ENCODE results near the gene MAEA. TPM values are rescaled to one million over a fixed set of nuclear protein-coding genes. Genes with fewer than 3 reads are reported as not detected.

Gene MAEA
- total and polyA plus RNA-seq, 2 of the 8 experiments (the other 6 are each of a cell fraction or from before 2014, with no cell fraction given) = 75.8 to 133 TPM

DNA sequence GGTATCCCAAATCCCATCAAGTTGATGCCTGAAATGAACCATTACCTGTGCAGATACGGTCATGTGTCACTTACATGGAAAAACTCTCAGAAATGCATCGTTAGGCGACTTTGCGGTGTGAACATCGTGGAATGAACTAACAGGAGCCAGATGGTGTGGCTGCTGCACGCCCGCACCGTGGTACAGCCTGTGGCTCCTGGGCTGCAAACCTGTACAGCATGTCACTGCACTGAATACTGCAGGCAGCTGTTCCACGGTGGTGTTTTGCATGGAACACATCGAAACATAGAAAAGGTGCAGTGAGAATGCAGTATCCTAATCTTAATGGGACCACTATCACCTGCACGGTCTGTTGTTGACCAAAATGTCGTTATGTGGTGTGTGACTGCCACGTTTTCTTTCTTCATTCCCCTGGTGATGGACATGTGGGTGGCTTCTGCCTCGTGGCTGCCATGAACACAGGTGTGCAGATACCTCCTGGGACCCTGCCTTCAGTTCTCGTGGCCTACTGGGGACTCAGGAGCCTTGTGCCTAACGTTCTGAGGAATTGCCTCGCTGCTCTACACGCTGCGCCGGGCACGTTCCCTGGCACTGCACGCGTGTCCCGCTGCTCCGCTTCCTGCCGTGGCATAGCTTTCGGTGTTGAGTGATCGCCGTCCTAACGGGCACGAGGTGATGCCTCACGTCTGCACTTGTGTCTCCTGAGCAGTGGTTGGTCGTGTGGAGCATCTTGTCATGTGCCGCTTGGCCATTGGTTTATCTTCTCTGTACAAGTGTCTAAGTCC, 18.5 kb downstream of the MAEA start (continued):
- no peak for TF ChIP-seq CHD7 (IDR thresholded peaks at IDR 0.05; ENCODE audit: insufficient replicate concordance, low read length)
- TF ChIP-seq, protein P1, sequence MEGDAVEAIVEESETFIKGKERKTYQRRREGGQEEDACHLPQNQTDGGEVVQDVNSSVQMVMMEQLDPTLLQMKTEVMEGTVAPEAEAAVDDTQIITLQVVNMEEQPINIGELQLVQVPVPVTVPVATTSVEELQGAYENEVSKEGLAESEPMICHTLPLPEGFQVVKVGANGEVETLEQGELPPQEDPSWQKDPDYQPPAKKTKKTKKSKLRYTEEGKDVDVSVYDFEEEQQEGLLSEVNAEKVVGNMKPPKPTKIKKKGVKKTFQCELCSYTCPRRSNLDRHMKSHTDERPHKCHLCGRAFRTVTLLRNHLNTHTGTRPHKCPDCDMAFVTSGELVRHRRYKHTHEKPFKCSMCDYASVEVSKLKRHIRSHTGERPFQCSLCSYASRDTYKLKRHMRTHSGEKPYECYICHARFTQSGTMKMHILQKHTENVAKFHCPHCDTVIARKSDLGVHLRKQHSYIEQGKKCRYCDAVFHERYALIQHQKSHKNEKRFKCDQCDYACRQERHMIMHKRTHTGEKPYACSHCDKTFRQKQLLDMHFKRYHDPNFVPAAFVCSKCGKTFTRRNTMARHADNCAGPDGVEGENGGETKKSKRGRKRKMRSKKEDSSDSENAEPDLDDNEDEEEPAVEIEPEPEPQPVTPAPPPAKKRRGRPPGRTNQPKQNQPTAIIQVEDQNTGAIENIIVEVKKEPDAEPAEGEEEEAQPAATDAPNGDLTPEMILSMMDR (IDR thresholded peaks at IDR 0.05; ENCODE audit: control extremely low read depth in 1 of 3, insufficient read depth in 1 of 3, low read depth in 1 of 3, low read length in 3 of 3) = no peak
- TF ChIP-seq FOSL1 (IDR thresholded peaks at IDR 0.05; ENCODE audit: insufficient read depth, low read depth, low read length) = no peak
- no peak for TF ChIP-seq TAF1 (IDR thresholded peaks at IDR 0.05; ENCODE audit: low read depth, low read length)
- TF ChIP-seq CHD2 (IDR thresholded peaks at IDR 0.05; ENCODE audit: low read length) = no peak
- TF ChIP-seq RXRA (IDR thresholded peaks at IDR 0.05; ENCODE audit: insufficient read depth, low read depth, low read length) = no peak
- no peak for TF ChIP-seq YY1 (IDR thresholded peaks at IDR 0.05; ENCODE audit: low read depth, low read length)
- no peak for TF ChIP-seq KDM4A (IDR thresholded peaks at IDR 0.05; ENCODE audit: low read depth, low read length, severe bottlenecking)

Data from H1 (cell line).